H1 (cell line): ENCODE data around the gene LMTK3. TPM values are rescaled to one million over a fixed set of nuclear protein-coding genes. Genes with fewer than 3 reads are reported as not detected.

Experiments used
- CTCF ChIA-PET: fragments of 300-600 bp; sonication (Branson Sonifier 250); formaldehyde crosslinking; loops from one replicate; lab custom pipeline; 2021; ENCODE audit not compliant: partially characterized antibody; lab: Charles Lee
- POLR2A ChIA-PET: fragments of 300-600 bp; sonication (Branson Sonifier 250); formaldehyde crosslinking; loops from one replicate; lab custom pipeline; 2021; ENCODE audit warnings: inconsistent platforms; ENCODE audit not compliant: partially characterized antibody; lab: Charles Lee
- DNase-seq, 2 experiments: peaks; one replicate each; pipeline versions ENCODE4 v3.0.0 to v3.0.0-alpha.2; 2010 to 2022; ENCODE audit warnings: low spot score in 2 of 2, low read depth in 1 of 2, mixed read lengths in 1 of 2
- FAIRE-seq: peaks from 2 replicates; lab custom pipeline; 2011; peaks lifted over from hg19 to GRCh38; lab: Jason Lieb, UNC
- H2AFZ ChIP-seq: 2 replicates; pipeline ENCODE4 v1.8.1; 2012; ENCODE audit warnings: low read length, inconsistent platforms
- H2AK5ac ChIP-seq: 2 replicates; pipeline ENCODE4 v1.6.1; 2013; ENCODE audit warnings: low read depth, low read length
- H2BK120ac ChIP-seq: replicated peaks from 2 replicates; pipeline ENCODE3; 2013; ENCODE audit warnings: low read depth, low read length, inconsistent platforms
- H2BK12ac ChIP-seq: 2 replicates; pipeline ENCODE4 v1.6.1; 2013; ENCODE audit warnings: low read depth, low read length
- H2BK15ac ChIP-seq: 2 replicates; pipeline ENCODE4 v1.6.1; 2013; ENCODE audit warnings: low read length
- H2BK20ac ChIP-seq: 2 replicates; pipeline ENCODE4 v1.6.1; 2013; ENCODE audit warnings: low read length
- H2BK5ac ChIP-seq: 2 replicates; pipeline ENCODE4 v1.6.1; 2013; ENCODE audit warnings: low read depth, low read length
- H3K14ac ChIP-seq: 2 replicates; pipeline ENCODE4 v1.6.1; 2013; ENCODE audit warnings: inconsistent platforms; ENCODE audit not compliant: insufficient read length
- H3K18ac ChIP-seq: 2 replicates; pipeline ENCODE4 v1.6.1; 2013; ENCODE audit warnings: low read length; ENCODE audit errors: extremely low read depth
- H3K23ac ChIP-seq: 2 replicates; pipeline ENCODE4 v1.6.1; 2013; ENCODE audit warnings: inconsistent platforms; ENCODE audit not compliant: insufficient read length
- H3K23me2 ChIP-seq: 2 replicates; pipeline ENCODE4 v1.6.1; 2013; ENCODE audit warnings: low read depth, low read length
- H3K27ac ChIP-seq: 2 replicates; pipeline ENCODE4 v1.6.1; 2011; ENCODE audit warnings: low read depth, low read length, inconsistent platforms
- H3K27me3 ChIP-seq, 4 experiments: replicated peaks in 1 of 4; 1 replicate in 1 of 4; 2 replicates in 3 of 4; pipeline versions ENCODE4 v1.6.1 to v1.8.1; 2011 to 2013; ENCODE audit warnings: low read length in 3 of 4, mild to moderate bottlenecking in 3 of 4, inconsistent platforms in 2 of 4, mixed read lengths in 2 of 4, moderate library complexity in 1 of 4; ENCODE audit not compliant: control insufficient read depth in 3 of 4, insufficient read depth in 3 of 4; ENCODE audit errors: extremely low read depth in 1 of 4
- H3K36me3 ChIP-seq, 4 experiments: 2 replicates each; pipeline versions ENCODE4 v1.6.1 to v1.8.1; 2011 to 2013; ENCODE audit warnings: mild to moderate bottlenecking in 4 of 4, low read length in 3 of 4, moderate library complexity in 2 of 4, control low read depth in 1 of 4, inconsistent platforms in 1 of 4; ENCODE audit not compliant: insufficient read depth in 4 of 4, control insufficient read depth in 2 of 4
- H3K4ac ChIP-seq: replicated peaks from 2 replicates; pipeline ENCODE3; 2013; ENCODE audit warnings: low read length, low read depth, mixed read lengths, inconsistent platforms; ENCODE audit not compliant: insufficient read length
- H3K4me1 ChIP-seq, 4 experiments: replicated peaks in 1 of 4; 1 replicate in 1 of 4; 2 replicates in 3 of 4; pipeline versions ENCODE4 v1.6.1 to v1.8.1; 2011 to 2013; ENCODE audit warnings: low read length in 3 of 4, inconsistent platforms in 2 of 4, mixed read lengths in 1 of 4; ENCODE audit not compliant: insufficient read depth in 4 of 4, control insufficient read depth in 3 of 4
- H3K4me2 ChIP-seq, 2 experiments: 2 replicates each; pipeline versions ENCODE4 v1.6.1 to v1.8.1; 2011 to 2013; ENCODE audit warnings: low read depth in 2 of 2, low read length in 2 of 2, control low read depth in 1 of 2, inconsistent platforms in 1 of 2, mild to moderate bottlenecking in 1 of 2; ENCODE audit not compliant: insufficient read depth in 1 of 2
- H3K4me3 ChIP-seq, 4 experiments: fragments of 200-600, 300-600 bp in 1 of 4; sonication (generic), shearing (Covaris generic), sonication (Bioruptor Twin) in 1 of 4; 2 replicates each; pipeline versions ENCODE4 v1.5.1 to v1.8.1; 2011 to 2016; ENCODE audit warnings: low read length in 4 of 4, low read depth in 3 of 4, control low read depth in 2 of 4, inconsistent platforms in 2 of 4, mild to moderate bottlenecking in 2 of 4, mixed read lengths in 1 of 4, moderate library complexity in 1 of 4; ENCODE audit not compliant: insufficient read depth in 2 of 4; ENCODE audit errors: extremely low read depth in 1 of 4
- H3K56ac ChIP-seq: replicated peaks from 2 replicates; pipeline ENCODE3; 2013; ENCODE audit warnings: low read depth, mild to moderate bottlenecking, mixed read lengths, low read length, inconsistent platforms; ENCODE audit not compliant: insufficient read length
- H3K79me1 ChIP-seq: 2 replicates; pipeline ENCODE4 v1.6.1; 2013; ENCODE audit warnings: low read depth, low read length, control low read depth
- H3K79me2 ChIP-seq, 2 experiments: 2 replicates each; pipeline versions ENCODE4 v1.6.1 to v1.8.1; 2012 to 2013; ENCODE audit warnings: low read length in 2 of 2, mild to moderate bottlenecking in 2 of 2, inconsistent platforms in 1 of 2; ENCODE audit not compliant: insufficient read depth in 2 of 2, control insufficient read depth in 1 of 2
- H3K9ac ChIP-seq, 4 experiments: replicated peaks in 1 of 4; 1 replicate in 1 of 4; 2 replicates in 3 of 4; pipeline versions ENCODE4 v1.6.1 to v1.8.1; 2011 to 2013; ENCODE audit warnings: low read depth in 3 of 4, low read length in 3 of 4, control low read depth in 2 of 4, mild to moderate bottlenecking in 2 of 4, moderate library complexity in 2 of 4, inconsistent platforms in 1 of 4; ENCODE audit errors: extremely low read depth in 1 of 4
- H3K9me3 ChIP-seq, 2 experiments: 2 replicates each; pipeline versions ENCODE4 v1.6.1 to v1.8.1; 2012 to 2013; ENCODE audit warnings: mild to moderate bottlenecking in 2 of 2, moderate library complexity in 2 of 2, control low read depth in 1 of 2, inconsistent platforms in 1 of 2, low read depth in 1 of 2, low read length in 1 of 2, mixed read lengths in 1 of 2; ENCODE audit not compliant: insufficient read depth in 2 of 2
- H4K20me1 ChIP-seq, 2 experiments: replicated peaks in 1 of 2; 2 replicates each; pipeline versions ENCODE3 to v1.8.1; 2011 to 2013; ENCODE audit warnings: inconsistent platforms in 2 of 2, low read length in 2 of 2, mild to moderate bottlenecking in 1 of 2; ENCODE audit not compliant: insufficient read depth in 2 of 2, control insufficient read depth in 1 of 2
- H4K5ac ChIP-seq: 2 replicates; pipeline ENCODE4 v1.6.1; 2013; ENCODE audit warnings: low read length, low read depth, mixed read lengths, inconsistent platforms; ENCODE audit not compliant: insufficient read length
- H4K8ac ChIP-seq: 2 replicates; pipeline ENCODE4 v1.8.0; 2013; ENCODE audit warnings: mild to moderate bottlenecking, moderate library complexity, low read length, inconsistent platforms; ENCODE audit not compliant: insufficient read depth; ENCODE audit errors: extremely low read depth
- H4K91ac ChIP-seq: replicated peaks from 2 replicates; pipeline ENCODE3; 2013; ENCODE audit warnings: low read length, mixed read lengths, inconsistent platforms; ENCODE audit not compliant: insufficient read length
- CHD1 ChIP-seq: IDR thresholded peaks from 2 replicates; pipeline ENCODE4 v1.6.1; 2012; ENCODE audit warnings: low read depth, low read length, improper control_type of control experiment
- KDM1A ChIP-seq: fragments of 200-600, 300-600 bp; sonication (generic); IDR thresholded peaks from 2 replicates; pipeline ENCODE4 v1.7.1; 2016; ENCODE audit warnings: mild to moderate bottlenecking, low read length, borderline replicate concordance
- POLR2A ChIP-seq, 2 experiments: IDR thresholded peaks; 1 replicate in 1 of 2; 2 replicates in 1 of 2; pipeline ENCODE4 v1.6.1; 2011; ENCODE audit warnings: low read depth in 2 of 2, low read length in 2 of 2, mild to moderate bottlenecking in 2 of 2; ENCODE audit errors: control extremely low read depth in 1 of 2
- POU5F1 ChIP-seq: IDR thresholded peaks from 2 replicates; pipeline ENCODE4 v1.6.1; 2011; ENCODE audit warnings: low read depth, mild to moderate bottlenecking, low read length, moderate library complexity
- SIRT6 ChIP-seq: IDR thresholded peaks from one replicate; pipeline ENCODE4 v1.7.1; 2012; ENCODE audit warnings: low read length, inconsistent platforms
- SP4 ChIP-seq: IDR thresholded peaks from 2 replicates; pipeline ENCODE4 v1.6.1; 2012; ENCODE audit warnings: low read length, inconsistent platforms
- TAF1 ChIP-seq: IDR thresholded peaks from 2 replicates; pipeline ENCODE4 v1.6.1; 2011; ENCODE audit warnings: mild to moderate bottlenecking, low read depth, low read length
- TBP ChIP-seq: IDR thresholded peaks from 2 replicates; pipeline ENCODE4 v1.6.1; 2011; ENCODE audit warnings: low read depth, low read length, improper control_type of control experiment
- WGBS, 2 experiments: shearing (Covaris generic) in 1 of 2; methylation state at CpG; one replicate each; pipeline versions ENCODE4 v1.1.6 to v1.1.7; 2013 to 2015; ENCODE audit warnings: low lambda C conversion rate in 2 of 2, mixed read lengths in 2 of 2, inconsistent platforms in 1 of 2, low coverage in 1 of 2, missing lambda C conversion rate in 1 of 2; ENCODE audit not compliant: insufficient replicate concordance in 2 of 2, insufficient coverage in 1 of 2, insufficient read length in 1 of 2; ENCODE audit errors: extremely low coverage in 1 of 2, missing lambda C conversion rate in 1 of 2; 5-methylcytosine and 5-hydroxymethylcytosine counted together
- polyA plus RNA-seq, 7 experiments: library from polyadenylated mRNA; depleted of rRNA in 3 of 7; stranded (reverse) in 5 of 7; unstranded in 2 of 7; fragments of >200 nt in 5 of 7; fragments of 200-250 nt in 2 of 7; gene quantifications; 1 replicate in 5 of 7; 2 replicates in 1 of 7; 4 replicates in 1 of 7; pipeline versions ENCODE4 v1.2.1 to v1.2.3, GENCODE V29; 2011 to 2013; ENCODE audit warnings: missing spikeins in 2 of 7, mixed read lengths in 2 of 7
- total RNA-seq: library from RNA; stranded (reverse); fragmentation: NEBNext Ultra II Directional; extraction: Animal tissue kit (Norgen Biotek cat#: 25700); gene quantifications from 2 replicates; pipeline ENCODE4 v1.2.1, GENCODE V29; 2021

Gene LMTK3
- total and polyA plus RNA-seq, 2 of the 8 experiments (the other 6 are each of a cell fraction or from before 2014, with no cell fraction given): 2.7 to 12.4 TPM

DNA sequence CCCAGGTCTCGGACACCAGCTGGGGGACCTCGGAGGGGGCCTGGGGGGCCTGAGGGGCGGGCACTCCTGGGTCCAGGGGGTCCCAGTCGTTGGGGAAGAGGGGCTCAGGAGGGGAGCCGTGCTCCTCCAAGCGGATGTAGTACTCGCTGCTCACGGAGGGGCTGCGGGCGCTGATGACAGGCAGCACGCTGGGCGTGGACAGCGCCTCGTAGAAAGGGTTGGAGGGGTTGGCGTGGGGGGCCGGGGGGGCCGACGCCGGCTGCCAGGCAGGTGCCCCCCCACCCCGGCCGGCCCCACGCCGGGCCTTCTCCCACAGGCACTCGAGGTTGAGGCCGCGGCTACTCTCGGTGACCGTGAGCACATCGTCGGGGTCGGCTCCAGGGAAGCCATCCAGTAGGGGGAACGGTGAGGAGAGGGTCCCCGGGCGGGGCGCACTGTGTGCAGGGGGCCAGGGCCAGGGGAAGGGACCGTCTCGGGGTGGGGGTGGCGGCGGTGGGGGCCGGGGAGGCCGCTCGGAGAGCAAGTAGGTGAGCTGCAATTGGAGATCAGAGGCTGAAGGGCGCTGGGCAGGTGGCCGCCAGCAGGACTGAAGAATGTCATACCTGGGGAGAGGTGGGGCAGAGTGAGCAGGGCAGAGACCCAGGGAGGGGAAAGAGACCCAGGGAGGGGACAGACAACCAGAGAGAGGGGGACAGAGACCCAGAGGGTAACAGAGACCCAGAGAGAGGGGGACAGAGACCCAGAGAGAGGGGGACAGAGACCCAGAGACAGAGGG, 12.1 kb downstream of the LMTK3 start:
- Histone ChIP-seq H3K18ac (no peak overlapping the region), H2BK120ac (no peak overlapping the region), H4K20me1 (peaks cover 0 to 3% of the 10 kb centered on the region in 2 experiments), H3K79me1 (no peaks in the 10 kb centered on the region), H3K4ac (no peak overlapping the region), H3K23ac (no peak overlapping the region), H4K91ac (no peak overlapping the region), H2BK20ac (no peak overlapping the region), H3K4me3 (no peak overlapping the region), H2AK5ac (no peak overlapping the region), H2BK15ac (no peak overlapping the region), H3K36me3 (no peaks in the 10 kb centered on the region; a peak in 1 of 8 replicates), H3K4me2 (no peak overlapping the region), H3K14ac (no peak overlapping the region), H3K9me3 (no peaks in the 10 kb centered on the region), H2AFZ (no peak overlapping the region), H3K27me3 (no peaks in the 10 kb centered on the region; a peak in 1 of 7 replicates), H3K9ac (no peak overlapping the region), H4K5ac (no peak overlapping the region), H3K4me1 (peaks cover 0 to 14% (median 12%) of the 10 kb centered on the region in 4 experiments; a peak in 6 of 7 replicates), H4K8ac (no peak overlapping the region), H3K23me2 (peaks cover 8% of the 10 kb centered on the region; the same call in 1 of the 2 replicates), H2BK5ac (no peak overlapping the region), H3K79me2 (no peaks in the 10 kb centered on the region), H3K56ac (no peak overlapping the region), H2BK12ac (no peak overlapping the region), H3K27ac (no peak overlapping the region)
- WGBS, 2 experiments: no CpG with 5 or more reads among the region's 44 CpGs
- DNase-seq: no peak
- CTCF ChIA-PET: interaction anchor here (0.8 kb wide), 1 partner anchor 10 kb away, joined by 3 read pairs; no protein-coding TSS in a partner anchor
- POLR2A ChIA-PET: interaction anchor here (0.9 to 14.8 kb wide), 3 partner anchors 9 to 107 kb away, joined by 3 to 176 read pairs (median 3); partner anchors contain the start of gene SPACA4
- no peak for FAIRE-seq
- no peak for TF ChIP-seq SIRT6
- TF ChIP-seq TAF1: no peak
- TF ChIP-seq TBP: no peak
- no peak for TF ChIP-seq POU5F1
- no peak for TF ChIP-seq KDM1A
- TF ChIP-seq SP4: no peak
- TF ChIP-seq CHD1: no peak
- TF ChIP-seq POLR2A (IDR thresholded peaks at IDR 0.05; ENCODE audit: control extremely low read depth in 1 of 2, low read depth in 2 of 2, low read length in 2 of 2): no peak
